Stimulated activated CD8-positive, alpha-beta memory T cell treated with anti-CD3 and anti-CD28 coated beads, Interleukin-4, amount 100 ng/mL, for 24 hours (primary cell): ENCODE results near the gene COL26A1.
"Not testable (repeated sequence)": the region's sequence is repeated elsewhere in the genome, so short reads cannot be mapped to it uniquely, and the experiment has no call there.

Source experiments
- DNase-seq: peaks from one replicate; pipeline ENCODE4 v3.0.0-alpha.2; 2020; ENCODE audit warnings: low read depth

Gene COL26A1

GRCh38 chr7:101501351-101501750, 138.7 kb downstream of the COL26A1 start:
- no peak for DNase-seq

- DNase-seq = no peak
Observed at GRCh38 chr7:101502466-101503098, 139.9 kb downstream of the COL26A1 start.

GRCh38 chr7:101505510-101505909, 142.8 kb downstream of the COL26A1 start:
- DNase-seq = not testable (repeated sequence)

- DNase-seq = no peak
Observed at GRCh38 chr7:101506531-101506930, 143.9 kb downstream of the COL26A1 start.

- DNase-seq = no peak
Observed at GRCh38 chr7:101507327-101507726, 144.7 kb downstream of the COL26A1 start.

- peak; percentile 2 for DNase-seq
Observed at GRCh38 chr7:101507791-101508252, 145.1 kb downstream of the COL26A1 start.

GRCh38 chr7:101510297-101510696, 147.6 kb downstream of the COL26A1 start:
- DNase-seq = no peak

GRCh38 chr7:101511965-101512364, 149.3 kb downstream of the COL26A1 start:
- DNase-seq = no peak

GRCh38 chr7:101516851-101517250, 154.2 kb downstream of the COL26A1 start:
- no peak for DNase-seq

- DNase-seq = no peak
Observed at GRCh38 chr7:101517304-101517703, 154.6 kb downstream of the COL26A1 start.

GRCh38 chr7:101518336-101518735, 155.7 kb downstream of the COL26A1 start:
- DNase-seq = no peak

GRCh38 chr7:101519324-101520023, 156.8 kb downstream of the COL26A1 start:
- DNase-seq = no peak

- no peak for DNase-seq
Observed at GRCh38 chr7:101521430-101521925, 158.8 kb downstream of the COL26A1 start.

GRCh38 chr7:101522021-101522420, 159.3 kb downstream of the COL26A1 start:
- no peak for DNase-seq

- DNase-seq = no peak
Observed at GRCh38 chr7:101527844-101528667, 165.4 kb downstream of the COL26A1 start.

GRCh38 chr7:101529560-101529959, 166.9 kb downstream of the COL26A1 start:
- DNase-seq = no peak

GRCh38 chr7:101531726-101532357, 169.2 kb downstream of the COL26A1 start:
- DNase-seq = no peak

GRCh38 chr7:101532400-101533102, 169.9 kb downstream of the COL26A1 start:
- no peak for DNase-seq

GRCh38 chr7:101533103-101533465, 170.4 kb downstream of the COL26A1 start:
- DNase-seq = no peak

GRCh38 chr7:101534015-101534803, 171.5 kb downstream of the COL26A1 start:
- no peak for DNase-seq

GRCh38 chr7:101534873-101535272, 172.2 kb downstream of the COL26A1 start:
- no peak for DNase-seq
